NCI-H1694 (cell line): ENCODE measurements around the gene NDUFB6.
"Not testable (repeated sequence)": the region's sequence is repeated elsewhere in the genome, so short reads cannot be mapped to it uniquely, and the experiment has no call there.

Experiments
- DNase-seq: peaks from one replicate; lab custom pipeline; 2025; lab: John Stamatoyannopoulos, UW

Gene NDUFB6

GRCh38 chr9:32570262-32570661 lies 2.7 kb downstream of the NDUFB6 start:
- no peak for DNase-seq

GRCh38 chr9:32566770-32567169 lies 6.2 kb downstream of the NDUFB6 start:
- DNase-seq: no peak

DNA sequence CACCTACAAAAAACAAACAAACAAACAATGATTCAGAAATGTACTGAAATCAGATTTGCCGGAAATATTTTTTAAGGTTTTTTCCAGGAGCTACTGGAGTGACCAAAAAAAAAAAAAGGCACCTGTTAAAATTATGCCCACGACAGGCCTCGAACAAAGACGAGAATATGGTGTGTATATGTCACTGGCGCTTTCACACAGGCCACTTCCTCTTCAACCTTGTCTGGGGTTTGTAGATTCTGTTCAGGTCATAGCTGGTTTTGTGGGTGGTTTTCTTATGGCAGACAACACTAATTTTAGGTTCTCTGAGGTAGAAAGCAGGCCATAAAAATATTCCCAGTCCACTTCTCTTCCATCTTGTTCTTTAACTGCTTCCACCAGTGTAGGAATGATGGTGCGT lies 7.0 kb downstream of the NDUFB6 start:
- DNase-seq: no peak

DNA sequence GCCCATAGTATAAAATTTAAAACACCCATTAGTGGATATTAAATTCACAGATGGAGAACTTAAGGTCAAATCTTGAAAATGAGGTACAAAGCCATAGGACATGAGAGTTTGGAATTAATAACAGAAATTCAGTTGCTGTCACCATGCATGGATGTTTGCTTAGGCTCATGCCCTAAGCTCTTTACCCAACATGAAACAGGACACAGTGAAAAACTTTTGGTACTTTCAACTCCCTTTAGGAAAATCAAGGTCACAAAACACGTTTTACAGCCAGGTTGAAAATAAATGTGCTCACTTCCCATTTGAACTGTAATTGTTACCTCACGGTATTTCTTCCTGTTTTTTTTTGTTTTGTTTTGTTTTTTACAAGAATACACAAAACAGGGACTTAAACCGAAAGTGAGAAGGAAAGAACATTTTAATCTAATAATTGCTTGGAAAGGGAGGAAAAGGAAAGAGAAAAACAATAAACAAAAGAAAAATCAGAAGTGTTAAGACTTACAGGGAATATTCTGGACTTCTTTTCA lies 14.5 kb downstream of the NDUFB6 start:
- DNase-seq: no peak

GRCh38 chr9:32554591-32554990 lies 18.4 kb downstream of the NDUFB6 start:
- DNase-seq: no peak

GRCh38 chr9:32554107-32554506 lies 18.9 kb downstream of the NDUFB6 start:
- no peak for DNase-seq

DNA sequence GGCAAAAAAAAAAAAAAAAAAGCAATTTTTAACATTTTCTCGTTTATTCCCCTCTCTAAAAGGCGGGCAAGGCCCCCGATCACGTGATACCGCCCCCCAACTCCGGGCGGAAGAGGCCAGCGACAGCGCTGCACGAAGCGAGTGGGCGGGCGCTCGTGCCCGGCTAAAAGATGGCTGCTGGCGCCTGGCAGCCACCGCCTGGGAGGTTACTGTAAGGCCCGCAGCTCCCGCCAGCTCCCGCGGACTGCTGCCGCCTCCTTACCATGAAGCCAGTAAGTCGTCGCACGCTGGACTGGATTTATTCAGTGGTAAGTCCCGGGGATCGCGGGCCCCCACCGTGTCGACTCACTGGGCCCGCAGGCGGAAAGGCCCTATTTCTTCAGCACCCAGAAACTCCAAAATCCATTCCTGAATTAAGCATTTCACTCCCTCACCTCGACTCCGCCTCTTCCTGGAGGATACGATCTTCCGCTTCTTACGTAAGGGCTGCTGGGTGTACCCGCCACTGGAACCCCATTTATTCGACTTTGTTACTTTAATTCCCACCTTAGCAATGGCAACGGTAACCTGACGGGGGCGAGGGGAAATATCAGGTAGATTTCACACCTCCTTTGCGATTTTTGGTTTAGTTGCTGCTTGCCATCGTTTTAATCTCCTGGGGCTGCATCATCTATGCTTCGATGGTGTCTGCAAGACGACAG lies 20.6 kb downstream of the NDUFB6 start, which contains the start of the genes SMIM27 and TOPORS:
Gene SMIM27, plus strand, starts transcription at position 156 of the 701 bp plus-strand sequence. Its CDS starts 108 bp downstream, at position 264.
Gene TOPORS, minus strand, starts transcription at position 415 of the 701 bp plus-strand sequence. Its CDS starts 150 bp downstream, at position 265.
- DNase-seq: peak; percentile 85

DNA sequence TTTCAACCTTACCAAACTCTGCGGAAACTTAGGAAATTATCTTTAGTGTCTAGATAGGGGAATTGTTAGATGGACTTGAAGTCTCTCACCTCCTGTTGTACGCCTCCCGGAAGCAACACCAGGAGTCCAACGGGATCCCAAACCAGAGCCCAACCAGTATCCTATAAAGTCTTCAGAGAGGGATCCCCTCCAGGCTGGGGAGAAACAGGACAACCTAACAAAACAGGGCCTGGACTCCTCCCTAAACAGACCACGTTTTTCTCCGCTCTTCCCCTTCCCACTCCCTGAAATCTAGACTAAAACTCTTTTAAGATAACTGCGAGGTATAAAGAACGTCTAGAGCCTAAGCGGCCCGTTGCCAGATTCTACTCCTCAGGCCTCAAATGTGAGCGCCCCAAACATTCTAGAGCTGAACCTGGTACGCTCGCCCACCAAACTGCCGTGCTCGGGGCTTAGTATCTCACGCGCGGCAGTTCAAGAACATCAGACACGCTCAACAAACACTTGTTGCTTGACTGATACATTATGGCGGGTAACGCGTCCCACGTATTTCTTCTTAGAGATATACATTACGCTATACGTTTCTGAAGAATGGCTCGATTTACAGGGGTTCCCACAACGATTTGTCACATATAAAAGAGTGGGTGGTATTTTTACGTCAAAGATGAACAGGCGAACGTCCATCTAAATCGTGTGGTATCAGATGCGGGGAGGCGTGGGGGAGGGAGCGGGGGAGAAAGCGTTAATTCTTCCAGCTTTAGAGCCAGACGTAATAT lies 21.5 kb downstream of the NDUFB6 start:
- DNase-seq: peak; percentile 31

- peak; percentile 88 for DNase-seq
Observed at GRCh38 chr9:32550562-32551275, 22.2 kb downstream of the NDUFB6 start.

DNA sequence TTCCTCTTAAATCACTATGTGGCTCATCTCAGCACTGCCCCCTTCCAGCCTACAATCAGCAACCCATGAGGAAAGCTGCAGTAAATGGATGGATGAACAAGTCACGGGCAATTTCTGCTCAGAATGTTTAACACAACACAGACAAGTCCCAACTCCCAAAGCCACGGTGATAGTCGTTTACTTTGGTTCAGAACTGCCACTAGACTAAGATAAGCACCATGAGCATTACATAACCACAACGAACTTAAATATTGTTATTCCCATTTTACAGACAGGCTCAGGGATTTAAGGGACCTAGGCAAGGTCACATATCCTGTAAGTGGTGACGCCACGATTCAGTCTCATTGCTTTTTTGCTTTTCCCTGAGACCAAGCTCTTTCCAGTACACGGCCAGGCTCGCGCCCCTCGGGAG lies 22.8 kb downstream of the NDUFB6 start:
- DNase-seq: peak; percentile 23

DNA sequence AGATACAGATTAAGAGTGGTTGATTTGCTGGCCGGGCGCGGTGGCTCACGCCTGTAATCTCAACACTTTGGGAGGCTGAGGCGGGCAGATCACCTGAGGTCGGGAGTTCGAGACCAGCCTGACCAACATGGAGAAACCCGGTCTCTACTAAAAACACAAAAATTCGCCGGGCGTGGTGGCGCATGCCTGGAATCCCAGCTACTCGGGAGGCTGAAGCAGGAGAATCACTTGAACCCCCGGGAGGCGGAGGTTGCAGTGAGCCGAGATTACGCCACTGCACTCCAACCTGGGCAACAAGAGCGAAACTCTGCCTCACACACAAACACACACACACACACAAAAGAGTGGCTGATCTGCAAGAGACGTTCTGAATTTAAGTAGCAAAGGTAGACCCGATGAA lies 24.7 kb downstream of the NDUFB6 start:
- DNase-seq: not testable (repeated sequence)

- no peak for DNase-seq
Observed at GRCh38 chr9:32545884-32546283, 27.1 kb downstream of the NDUFB6 start.

GRCh38 chr9:32543047-32543446 lies 29.9 kb downstream of the NDUFB6 start:
- no peak for DNase-seq

- no peak for DNase-seq
Observed at GRCh38 chr9:32533816-32534215, 39.1 kb downstream of the NDUFB6 start.

DNA sequence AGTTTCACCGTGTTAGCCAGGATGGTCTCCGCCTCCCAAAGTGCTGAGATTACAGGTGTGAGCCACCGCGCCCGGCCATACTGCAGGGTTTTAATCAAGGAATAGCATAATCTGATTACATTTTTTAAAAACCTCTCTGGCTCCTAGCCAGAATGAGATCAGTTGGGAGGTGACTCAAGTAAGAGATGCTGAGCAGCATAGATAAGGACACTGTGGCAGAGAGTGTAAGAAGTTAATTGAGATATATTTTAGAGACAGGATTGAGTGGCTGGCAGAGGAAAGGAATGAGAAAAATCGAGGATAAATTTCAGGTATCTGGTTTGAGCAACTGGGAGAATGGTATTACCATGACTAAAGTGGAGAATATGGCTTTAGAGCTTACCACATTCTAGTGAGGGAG lies 39.6 kb downstream of the NDUFB6 start:
- DNase-seq: no peak

DNA sequence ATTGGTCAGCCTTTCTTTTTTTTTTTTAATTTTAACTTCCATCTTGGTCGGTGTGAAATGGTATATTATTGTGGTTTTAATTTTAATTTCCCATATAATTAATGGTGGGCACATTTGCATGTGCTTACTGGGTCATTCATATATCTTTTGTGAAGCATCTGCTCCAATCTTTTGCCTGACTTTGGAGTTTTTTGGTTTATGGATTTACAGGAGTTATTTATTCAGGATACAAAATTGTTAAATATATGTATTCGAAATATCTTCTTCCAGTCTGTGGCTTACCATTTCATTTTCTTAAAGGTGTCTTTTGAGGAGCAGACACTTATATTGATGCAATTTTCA lies 46.3 kb downstream of the NDUFB6 start:
- no peak for DNase-seq

DNA sequence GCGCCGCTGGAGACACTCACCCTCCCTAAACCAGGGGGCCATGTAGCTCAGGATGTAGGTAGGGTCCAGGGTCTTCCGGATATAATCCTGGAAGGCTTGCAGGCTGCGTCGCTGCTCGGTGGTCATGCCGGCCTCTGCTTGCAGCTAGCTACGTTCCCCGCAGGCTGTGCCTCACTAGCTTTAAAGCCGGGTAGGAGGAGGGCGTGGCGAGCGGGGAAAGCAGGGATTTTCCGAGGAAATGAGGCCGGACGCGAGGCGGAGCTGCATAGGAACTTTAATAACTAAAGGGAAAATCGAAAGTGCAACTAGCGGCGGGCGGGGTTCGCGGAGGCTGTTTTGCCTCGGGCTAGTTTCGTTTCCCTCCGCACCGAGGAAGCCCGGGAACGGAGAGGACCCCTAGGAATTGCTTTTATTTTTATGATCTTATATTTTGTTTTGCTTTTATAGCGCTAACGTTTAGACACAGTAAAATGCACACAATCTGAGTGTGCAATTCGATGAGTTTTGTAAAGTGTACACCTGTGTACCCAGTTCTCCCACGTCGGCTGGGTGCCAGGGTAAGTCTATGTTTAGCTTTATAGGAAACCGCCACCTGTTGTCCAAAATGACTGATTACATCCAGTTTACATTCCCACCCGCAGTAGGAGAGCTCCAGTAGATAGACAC lies 46.8 kb downstream of the NDUFB6 start, which contains the start of gene RIGI:
Gene RIGI, minus strand, starts transcription at position 156 of the 666 bp plus-strand sequence. Its CDS starts 30 bp downstream, at position 126.
- DNase-seq: peak; percentile 79

GRCh38 chr9:32525709-32526030 lies 47.3 kb downstream of the NDUFB6 start:
- no peak for DNase-seq

GRCh38 chr9:32524892-32525708 lies 47.9 kb downstream of the NDUFB6 start:
- no peak for DNase-seq

- DNase-seq: not testable (repeated sequence)
Observed at GRCh38 chr9:32524558-32524891, 48.4 kb downstream of the NDUFB6 start.

- DNase-seq: no peak
Observed at GRCh38 chr9:32523910-32524309, 49.0 kb downstream of the NDUFB6 start.
